ENCODE results near the gene TTLL9. TPM values are rescaled to one million over a fixed set of nuclear protein-coding genes. Genes with fewer than 3 reads are reported as not detected.

TTLL9 gene
- total RNA-seq, 1 donor from 2014 or later = 3.4 TPM

DNA sequence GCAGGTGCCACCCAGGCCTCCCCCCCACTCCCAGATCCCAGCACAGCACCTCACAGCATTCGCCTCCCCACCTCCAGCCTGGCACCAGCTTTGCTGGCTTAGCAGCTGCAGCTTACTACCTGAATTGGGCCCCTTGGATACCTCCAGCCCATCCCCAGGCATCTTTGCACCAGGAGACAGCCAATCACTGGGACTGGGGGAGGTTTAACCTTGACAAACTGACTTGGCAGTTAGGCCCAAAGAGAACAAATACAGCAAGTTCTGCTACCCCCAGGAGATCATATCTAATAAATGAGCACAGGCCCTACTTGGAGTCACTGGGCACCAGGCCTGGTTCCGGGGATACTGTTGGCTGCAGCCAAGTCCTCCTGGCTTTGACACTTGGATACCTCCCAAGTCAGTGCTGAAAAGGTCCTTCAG lies 72.6 kb downstream of the TTLL9 start:
- Mint-ChIP-seq H3K9me3 (no peaks in the 10 kb centered on the region), H3K27me3 (no peaks in the 10 kb centered on the region), H3K4me3 (no peak overlapping the region), H3K27ac (no peak overlapping the region), H3K4me1 (ENCODE audit: unreplicated experiment) (peaks cover 7% of the 10 kb centered on the region), H3K36me3 (peaks cover 14% of the 10 kb centered on the region)
- no peak for DNase-seq (ENCODE audit: extremely low spot score, unreplicated experiment)
- no peak for TF ChIP-seq CTCF (conservative IDR thresholded peaks at IDR 0.05)

- H3K9me3 Mint-ChIP-seq = no peaks in the 10 kb centered on the region
- no peak for TF ChIP-seq CTCF (conservative IDR thresholded peaks at IDR 0.05)
- H3K4me3 Mint-ChIP-seq = no peak overlapping the region
- H3K4me1 Mint-ChIP-seq (ENCODE audit: unreplicated experiment) = peaks cover 16% of the 10 kb centered on the region
- no peaks in the 10 kb centered on the region for H3K27me3 Mint-ChIP-seq
- peaks cover 31% of the 10 kb centered on the region for H3K36me3 Mint-ChIP-seq
- no peak overlapping the region for H3K27ac Mint-ChIP-seq
- DNase-seq (ENCODE audit: extremely low spot score, unreplicated experiment) = no peak
Observed at GRCh38 chr20:31945319-31945718, 74.9 kb downstream of the TTLL9 start.

- no peak for TF ChIP-seq CTCF (conservative IDR thresholded peaks at IDR 0.05)
- H3K9me3 Mint-ChIP-seq = no peaks in the 10 kb centered on the region
- no peak for DNase-seq (ENCODE audit: extremely low spot score, unreplicated experiment)
- H3K4me1 Mint-ChIP-seq (ENCODE audit: unreplicated experiment) = peaks cover 16% of the 10 kb centered on the region
- no peak overlapping the region for H3K27ac Mint-ChIP-seq
- peaks cover 31% of the 10 kb centered on the region for H3K36me3 Mint-ChIP-seq
- H3K4me3 Mint-ChIP-seq = no peak overlapping the region
- H3K27me3 Mint-ChIP-seq = no peaks in the 10 kb centered on the region
Observed at GRCh38 chr20:31945785-31946184, 75.4 kb downstream of the TTLL9 start.

DNA sequence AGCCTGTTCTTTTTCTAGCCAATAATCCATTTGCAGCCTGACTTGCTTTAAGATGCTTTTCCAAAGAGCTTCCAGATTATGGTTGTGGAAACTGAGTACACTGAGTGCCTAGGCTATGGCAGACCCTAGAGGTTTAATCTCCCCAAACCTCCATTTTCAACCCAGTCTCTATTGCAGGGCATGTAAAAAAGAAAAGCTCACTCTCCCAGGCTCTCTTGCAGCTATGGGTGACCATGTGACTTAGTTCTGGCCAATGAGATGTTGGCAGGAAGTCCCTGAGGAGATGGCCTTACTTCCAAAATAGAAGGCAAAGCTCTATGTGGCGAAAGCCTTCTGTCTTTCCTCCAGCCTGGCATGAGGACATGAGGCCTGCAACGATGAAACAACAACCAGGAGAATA lies 77.6 kb downstream of the TTLL9 start:
- no peaks in the 10 kb centered on the region for H3K9me3 Mint-ChIP-seq
- H3K4me3 Mint-ChIP-seq = no peak overlapping the region
- peaks cover 6% of the 10 kb centered on the region for H3K27me3 Mint-ChIP-seq
- no peak for TF ChIP-seq CTCF (conservative IDR thresholded peaks at IDR 0.05)
- peaks cover 29% of the 10 kb centered on the region for H3K4me1 Mint-ChIP-seq (ENCODE audit: unreplicated experiment)
- peaks cover 31% of the 10 kb centered on the region for H3K36me3 Mint-ChIP-seq
- no peak for DNase-seq (ENCODE audit: extremely low spot score, unreplicated experiment)
- H3K27ac Mint-ChIP-seq = no peak overlapping the region

- H3K9me3 Mint-ChIP-seq = no peaks in the 10 kb centered on the region
- TF ChIP-seq CTCF (conservative IDR thresholded peaks at IDR 0.05) = no peak
- H3K36me3 Mint-ChIP-seq = peaks cover 25% of the 10 kb centered on the region
- H3K4me1 Mint-ChIP-seq (ENCODE audit: unreplicated experiment) = peaks cover 29% of the 10 kb centered on the region
- no peak for DNase-seq (ENCODE audit: extremely low spot score, unreplicated experiment)
- H3K27me3 Mint-ChIP-seq = peaks cover 14% of the 10 kb centered on the region
- H3K4me3 Mint-ChIP-seq = peak overlapping the region; percentile 99
- H3K27ac Mint-ChIP-seq = no peak overlapping the region
Observed at GRCh38 chr20:31949877-31950646, 79.6 kb downstream of the TTLL9 start.
